BLaER1 (cell line): Measurements from ENCODE around the gene ATP10B.
A peak's percentile ranks its signal among the peaks of the same experiment; 100 is the strongest.
"Not testable (repeated sequence)": the region's sequence is repeated elsewhere in the genome, so short reads cannot be mapped to it uniquely, and the experiment has no call there.

Experiments
- H3K27ac ChIP-seq: shearing (Covaris generic); formaldehyde crosslinking; 2 replicates; pipeline ENCODE4 v1.8.1; 2022
- H3K27me3 ChIP-seq: shearing (Covaris generic); formaldehyde crosslinking; 2 replicates; pipeline ENCODE4 v1.8.1; 2022
- H3K36me3 ChIP-seq: shearing (Covaris generic); formaldehyde crosslinking; 2 replicates; pipeline ENCODE4 v1.8.1; 2022
- H3K4me1 ChIP-seq: shearing (Covaris generic); formaldehyde crosslinking; 2 replicates; pipeline ENCODE4 v1.8.1; 2022
- H3K4me2 ChIP-seq: shearing (Covaris generic); formaldehyde crosslinking; 2 replicates; pipeline ENCODE4 v1.8.1; 2022
- H3K4me3 ChIP-seq: shearing (Covaris generic); formaldehyde crosslinking; 2 replicates; pipeline ENCODE4 v1.8.1; 2022
- H3K9ac ChIP-seq: shearing (Covaris generic); formaldehyde crosslinking; 2 replicates; pipeline ENCODE4 v1.8.1; 2022
- H3K9me3 ChIP-seq: shearing (Covaris generic); formaldehyde crosslinking; 2 replicates; pipeline ENCODE4 v1.8.1; 2022
- H4K20me1 ChIP-seq: shearing (Covaris generic); formaldehyde crosslinking; 2 replicates; pipeline ENCODE4 v1.8.1; 2022
- Cebpa-rat ChIP-seq: shearing (Covaris generic); IDR thresholded peaks from 2 replicates; pipeline ENCODE4 v1.8.1; 2022

The ATP10B gene

GRCh38 chr5:160824301-160825001 is 27.6 kb downstream of the ATP10B start:
- no peak for TF ChIP-seq Cebpa-rat
- Histone ChIP-seq H3K9me3 (peaks cover 23% of the 10 kb centered on the region), H3K4me1 (no peaks in the 10 kb centered on the region), H3K4me3 (no peak overlapping the region), H3K4me2 (no peak overlapping the region), H4K20me1 (no peaks in the 10 kb centered on the region), H3K9ac (no peak overlapping the region), H3K27me3 (no peaks in the 10 kb centered on the region), H3K36me3 (no peaks in the 10 kb centered on the region), H3K27ac (no peak overlapping the region)

- not testable (repeated sequence) for H3K4me3 ChIP-seq, H4K20me1 ChIP-seq, H3K27me3 ChIP-seq, H3K27ac ChIP-seq, H3K36me3 ChIP-seq, H3K9ac ChIP-seq, H3K4me1 ChIP-seq, H3K4me2 ChIP-seq
- H3K9me3 ChIP-seq: peaks cover 30% of the 10 kb centered on the region
Measured at GRCh38 chr5:160812996-160813395, 39.0 kb downstream of the ATP10B start.

GRCh38 chr5:160805376-160805775 is 46.6 kb downstream of the ATP10B start:
- H3K27ac ChIP-seq: no peak overlapping the region
- no peaks in the 10 kb centered on the region for H3K9me3 ChIP-seq
- TF ChIP-seq Cebpa-rat: no peak

GRCh38 chr5:160802592-160802991 is 49.4 kb downstream of the ATP10B start:
- Histone ChIP-seq H3K9me3 (no peaks in the 10 kb centered on the region), H3K27ac (no peak overlapping the region), H3K36me3 (no peaks in the 10 kb centered on the region), H3K4me2 (no peak overlapping the region), H4K20me1 (no peaks in the 10 kb centered on the region), H3K27me3 (no peaks in the 10 kb centered on the region), H3K4me1 (peaks cover 36% of the 10 kb centered on the region), H3K9ac (no peak overlapping the region), H3K4me3 (no peak overlapping the region)
- no peak for TF ChIP-seq Cebpa-rat

More at GRCh38 chr5:160805376-160805775, 46.6 kb downstream of the ATP10B start:
- H3K4me2 ChIP-seq: no peak overlapping the region
- H3K36me3 ChIP-seq: no peaks in the 10 kb centered on the region
- peaks cover 8% of the 10 kb centered on the region; the same call in 1 of the 2 replicates for H3K4me1 ChIP-seq
- H3K4me3 ChIP-seq: no peak overlapping the region
- no peaks in the 10 kb centered on the region for H3K27me3 ChIP-seq
- no peak overlapping the region for H3K9ac ChIP-seq
- H4K20me1 ChIP-seq: no peaks in the 10 kb centered on the region

- Histone ChIP-seq H3K9me3 (no peaks in the 10 kb centered on the region), H3K27ac (0 out of 2 replicates have a peak overlapping the region, but pooled peaks have one; percentile 3), H3K4me1 (peaks cover 46% of the 10 kb centered on the region), H3K4me3 (no peak overlapping the region), H4K20me1 (no peaks in the 10 kb centered on the region), H3K4me2 (peak overlapping the region; percentile 10; the same call in 1 of the 2 replicates), H3K36me3 (no peaks in the 10 kb centered on the region), H3K27me3 (no peaks in the 10 kb centered on the region), H3K9ac (no peak overlapping the region)
- no peak for TF ChIP-seq Cebpa-rat
Measured at GRCh38 chr5:160800375-160801275, 51.4 kb downstream of the ATP10B start.

- no peak overlapping the region for H3K9ac ChIP-seq
- peak overlapping the region; percentile 62 for H3K4me2 ChIP-seq
- TF ChIP-seq Cebpa-rat: no peak
- peak overlapping the region; percentile 81 for H3K27ac ChIP-seq
- no peaks in the 10 kb centered on the region for H3K27me3 ChIP-seq
- no peaks in the 10 kb centered on the region for H4K20me1 ChIP-seq
- no peaks in the 10 kb centered on the region for H3K36me3 ChIP-seq
- H3K4me3 ChIP-seq: no peak overlapping the region
- no peaks in the 10 kb centered on the region for H3K9me3 ChIP-seq
- H3K4me1 ChIP-seq: peaks cover 46% of the 10 kb centered on the region
Measured at GRCh38 chr5:160799184-160799583, 52.8 kb downstream of the ATP10B start.

- Histone ChIP-seq H3K27me3 (no peaks in the 10 kb centered on the region), H3K36me3 (no peaks in the 10 kb centered on the region), H3K4me2 (no peak overlapping the region), H3K27ac (no peak overlapping the region), H3K4me1 (peaks cover 46% of the 10 kb centered on the region), H3K9me3 (no peaks in the 10 kb centered on the region), H3K4me3 (no peak overlapping the region), H4K20me1 (no peaks in the 10 kb centered on the region), H3K9ac (no peak overlapping the region)
- no peak for TF ChIP-seq Cebpa-rat
Measured at GRCh38 chr5:160797020-160797419, 55.0 kb downstream of the ATP10B start.

- H3K4me3 ChIP-seq: no peak overlapping the region
- H3K9ac ChIP-seq: no peak overlapping the region
- no peak for TF ChIP-seq Cebpa-rat
- H3K27ac ChIP-seq: no peak overlapping the region
- no peak overlapping the region for H3K4me2 ChIP-seq
- no peaks in the 10 kb centered on the region for H3K9me3 ChIP-seq
- no peaks in the 10 kb centered on the region for H3K36me3 ChIP-seq
- no peaks in the 10 kb centered on the region for H3K27me3 ChIP-seq
- no peaks in the 10 kb centered on the region for H4K20me1 ChIP-seq
- H3K4me1 ChIP-seq: peaks cover 20% of the 10 kb centered on the region
Measured at GRCh38 chr5:160793530-160793899, 58.5 kb downstream of the ATP10B start.

GRCh38 chr5:160792732-160793529 is 59.1 kb downstream of the ATP10B start:
- H3K36me3 ChIP-seq: no peaks in the 10 kb centered on the region
- H3K9ac ChIP-seq: no peak overlapping the region
- no peaks in the 10 kb centered on the region for H3K27me3 ChIP-seq
- H3K4me3 ChIP-seq: no peak overlapping the region
- no peaks in the 10 kb centered on the region for H3K9me3 ChIP-seq
- no peak for TF ChIP-seq Cebpa-rat
- H3K27ac ChIP-seq: no peak overlapping the region
- no peak overlapping the region for H3K4me2 ChIP-seq
- no peaks in the 10 kb centered on the region for H4K20me1 ChIP-seq
- H3K4me1 ChIP-seq: peaks cover 14% of the 10 kb centered on the region
